Activated CD4-positive, alpha-beta T cell treated with anti-CD3 and anti-CD28 coated beads, Interleukin-2, amount 50 U/mL, for 1 hour (primary cell): ENCODE results near the gene LRIF1.
"Not testable (repeated sequence)": the region's sequence is repeated elsewhere in the genome, so short reads cannot be mapped to it uniquely, and the experiment has no call there.

Experiments
- DNase-seq: peaks from one replicate; pipeline ENCODE4 v3.0.0-alpha.2; 2020

LRIF1 gene

GRCh38 chr1:110963691-110964454 lies at the start of gene LRIF1:
TSS of gene LRIF1 (minus strand) at chr1:110963922. CDS start at chr1:110963688, 234 bp downstream.
- peak; percentile 100 for DNase-seq

GRCh38 chr1:111008031-111008430 lies 44.3 kb upstream of the LRIF1 start:
- DNase-seq, result no peak

- no peak for DNase-seq
Observed at GRCh38 chr1:111006556-111006955, 42.8 kb upstream of the LRIF1 start.

- not testable (repeated sequence) for DNase-seq
Observed at GRCh38 chr1:110999607-111000006, 35.9 kb upstream of the LRIF1 start.

GRCh38 chr1:110992329-110992728 lies 28.6 kb upstream of the LRIF1 start:
- not testable (repeated sequence) for DNase-seq

GRCh38 chr1:110991295-110991694 lies 27.6 kb upstream of the LRIF1 start:
- DNase-seq, result not testable (repeated sequence)

- no peak for DNase-seq
Observed at GRCh38 chr1:110990541-110990940, 26.8 kb upstream of the LRIF1 start.

- DNase-seq, result no peak
Observed at GRCh38 chr1:110986407-110986891, 22.7 kb upstream of the LRIF1 start.

- DNase-seq, result no peak
Observed at GRCh38 chr1:110982320-110982719, 18.6 kb upstream of the LRIF1 start.

GRCh38 chr1:110979154-110979553 lies 15.4 kb upstream of the LRIF1 start:
- DNase-seq, result no peak

GRCh38 chr1:110976089-110976488 lies 12.4 kb upstream of the LRIF1 start:
- DNase-seq, result no peak

GRCh38 chr1:110975265-110975664 lies 11.5 kb upstream of the LRIF1 start:
- no peak for DNase-seq

- DNase-seq, result no peak
Observed at GRCh38 chr1:110967256-110967655, 3.5 kb upstream of the LRIF1 start.

GRCh38 chr1:110964455-110964903 lies 757 bp upstream of the LRIF1 start:
- DNase-seq, result no peak

- peak; percentile 43 for DNase-seq
Observed at GRCh38 chr1:110962892-110963690, 631 bp downstream of the LRIF1 start.

- DNase-seq, result no peak
Observed at GRCh38 chr1:110961902-110962301, 1.8 kb downstream of the LRIF1 start.

- no peak for DNase-seq
Observed at GRCh38 chr1:110960777-110961420, 2.8 kb downstream of the LRIF1 start.

- DNase-seq, result no peak
Observed at GRCh38 chr1:110957798-110958197, 5.9 kb downstream of the LRIF1 start.

- no peak for DNase-seq
Observed at GRCh38 chr1:110956586-110956985, 7.1 kb downstream of the LRIF1 start.

GRCh38 chr1:110953031-110953430 lies 10.7 kb downstream of the LRIF1 start:
- DNase-seq, result no peak

- no peak for DNase-seq
Observed at GRCh38 chr1:110952031-110952430, 11.7 kb downstream of the LRIF1 start.

- DNase-seq, result no peak
Observed at GRCh38 chr1:110951161-110951560, 12.6 kb downstream of the LRIF1 start.
